Measurements from ENCODE around the gene TSR3. TPM values are rescaled to one million over a fixed set of nuclear protein-coding genes. Genes with fewer than 3 reads are reported as not detected.

Gene TSR3
- total and polyA plus RNA-seq, 4 donors = 20.3 to 29.9 (median 28.9) TPM

GRCh38 chr16:1341495-1342420 is 9.9 kb downstream of the TSR3 start:
- WGBS = 89% methylated on average over 39 of the region's 39 CpGs
- Histone ChIP-seq H3K27me3 (ENCODE audit: control insufficient read depth in 4 of 4, insufficient read depth in 4 of 4, low read length in 3 of 4) (no peaks in the 10 kb centered on the region), H3K4me3 (ENCODE audit: low read depth in 1 of 3, low read length in 3 of 3) (no peak overlapping the region), H3K9me3 (ENCODE audit: control insufficient read depth in 4 of 4, low read length in 3 of 4) (no peaks in the 10 kb centered on the region), H3K4me1 (ENCODE audit: control insufficient read depth in 4 of 4, insufficient read depth in 4 of 4, low read length in 3 of 4) (peaks cover 5 to 24% (median 15%) of the 10 kb centered on the region in 4 donors), H3K36me3 (ENCODE audit: control insufficient read depth in 4 of 4, insufficient read depth in 3 of 4, low read depth in 1 of 4, low read length in 3 of 4) (no peaks in the 10 kb centered on the region), H3K27ac (ENCODE audit: low read depth in 1 of 2, low read length in 2 of 2) (no peak overlapping the region), H3K9ac (ENCODE audit: low read depth in 1 of 2, low read length in 2 of 2) (no peak overlapping the region)
- TF ChIP-seq JUND (IDR thresholded peaks at IDR 0.05) (no peak), TAF1 (conservative IDR thresholded peaks at IDR 0.05) (no peak), ZBTB33 (IDR thresholded peaks at IDR 0.05) (no peak), FOXA2 (IDR thresholded peaks at IDR 0.05) (no peak), EGR1 (IDR thresholded peaks at IDR 0.05; ENCODE audit: low read depth in 2 of 2) (no peak), SP1 (IDR thresholded peaks at IDR 0.05) (no peak), RXRA (IDR thresholded peaks at IDR 0.05) (no peak), FOXA1 (IDR thresholded peaks at IDR 0.05) (no peak), RAD21 (IDR thresholded peaks at IDR 0.05) (no peak)
- TF ChIP-seq, protein P1, sequence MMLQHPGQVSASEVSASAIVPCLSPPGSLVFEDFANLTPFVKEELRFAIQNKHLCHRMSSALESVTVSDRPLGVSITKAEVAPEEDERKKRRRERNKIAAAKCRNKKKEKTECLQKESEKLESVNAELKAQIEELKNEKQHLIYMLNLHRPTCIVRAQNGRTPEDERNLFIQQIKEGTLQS (IDR thresholded peaks at IDR 0.05) = no peak
- TF ChIP-seq, protein P2, sequence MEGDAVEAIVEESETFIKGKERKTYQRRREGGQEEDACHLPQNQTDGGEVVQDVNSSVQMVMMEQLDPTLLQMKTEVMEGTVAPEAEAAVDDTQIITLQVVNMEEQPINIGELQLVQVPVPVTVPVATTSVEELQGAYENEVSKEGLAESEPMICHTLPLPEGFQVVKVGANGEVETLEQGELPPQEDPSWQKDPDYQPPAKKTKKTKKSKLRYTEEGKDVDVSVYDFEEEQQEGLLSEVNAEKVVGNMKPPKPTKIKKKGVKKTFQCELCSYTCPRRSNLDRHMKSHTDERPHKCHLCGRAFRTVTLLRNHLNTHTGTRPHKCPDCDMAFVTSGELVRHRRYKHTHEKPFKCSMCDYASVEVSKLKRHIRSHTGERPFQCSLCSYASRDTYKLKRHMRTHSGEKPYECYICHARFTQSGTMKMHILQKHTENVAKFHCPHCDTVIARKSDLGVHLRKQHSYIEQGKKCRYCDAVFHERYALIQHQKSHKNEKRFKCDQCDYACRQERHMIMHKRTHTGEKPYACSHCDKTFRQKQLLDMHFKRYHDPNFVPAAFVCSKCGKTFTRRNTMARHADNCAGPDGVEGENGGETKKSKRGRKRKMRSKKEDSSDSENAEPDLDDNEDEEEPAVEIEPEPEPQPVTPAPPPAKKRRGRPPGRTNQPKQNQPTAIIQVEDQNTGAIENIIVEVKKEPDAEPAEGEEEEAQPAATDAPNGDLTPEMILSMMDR (IDR thresholded peaks at IDR 0.05; ENCODE audit: low read depth, low read length, missing input control) = no peak
- no peak for DNase-seq (ENCODE audit: low spot score)

- no peaks in the 10 kb centered on the region for H3K36me3 ChIP-seq (ENCODE audit: control insufficient read depth in 4 of 4, insufficient read depth in 3 of 4, low read depth in 1 of 4, low read length in 3 of 4)
- H3K9me3 ChIP-seq (ENCODE audit: control insufficient read depth in 4 of 4, low read length in 3 of 4) = no peaks in the 10 kb centered on the region
- H3K9ac ChIP-seq (ENCODE audit: low read depth in 1 of 2, low read length in 2 of 2) = no peak overlapping the region
- no peak for DNase-seq (ENCODE audit: low spot score)
- H3K4me1 ChIP-seq (ENCODE audit: control insufficient read depth in 4 of 4, insufficient read depth in 4 of 4, low read length in 3 of 4) = peaks cover 5 to 24% (median 15%) of the 10 kb centered on the region in 4 donors
- H3K27ac ChIP-seq (ENCODE audit: low read depth in 1 of 2, low read length in 2 of 2) = no peak overlapping the region
- WGBS = 88% methylated on average over 36 of the region's 36 CpGs
- H3K4me3 ChIP-seq (ENCODE audit: low read depth in 1 of 3, low read length in 3 of 3) = no peak overlapping the region
- H3K27me3 ChIP-seq (ENCODE audit: control insufficient read depth in 4 of 4, insufficient read depth in 4 of 4, low read length in 3 of 4) = no peaks in the 10 kb centered on the region
- no peak for TF ChIP-seq FOXA2 (IDR thresholded peaks at IDR 0.05)
- no peak for TF ChIP-seq NR2F2 (IDR thresholded peaks at IDR 0.05)
- TF ChIP-seq RAD21 (IDR thresholded peaks at IDR 0.05) = no peak
- TF ChIP-seq SP1 (IDR thresholded peaks at IDR 0.05) = no peak
- TF ChIP-seq TAF1 (conservative IDR thresholded peaks at IDR 0.05) = no peak
- no peak for TF ChIP-seq ZBTB33 (IDR thresholded peaks at IDR 0.05)
Observed at GRCh38 chr16:1340730-1341494, 10.8 kb downstream of the TSR3 start.

All from liver (tissue), 9 donors.